A549 (cell line): Measurements from ENCODE around the gene TEP1. TPM values are rescaled to one million over a fixed set of nuclear protein-coding genes. Genes with fewer than 3 reads are reported as not detected.

Experiments used
- ATAC-seq, 2 experiments: fragments of 200-7000 bp in 1 of 2; fragments of >200 bp in 1 of 2; cut with Nextera tagmentation in 1 of 2; cut with Tn5 transposase in 1 of 2; 3 replicates each; pipeline versions ENCODE4 v1.8.0 to v1.9.1; 2018 to 2020; ENCODE audit warnings: mild to moderate bottlenecking in 1 of 2, moderate library complexity in 1 of 2
- CTCF ChIA-PET: fragments of 300-600 bp; sonication (Branson Sonifier 250); formaldehyde crosslinking; extraction: SDS; loops from one replicate; lab custom pipeline; 2021; ENCODE audit warnings: antibody characterized with exemption, inconsistent platforms; lab: Yijun Ruan, JAX
- POLR2A ChIA-PET: fragments of 350-600 bp; formaldehyde crosslinking; extraction: SDS; loops from one replicate; lab custom pipeline; 2021; ENCODE audit warnings: antibody characterized with exemption, inconsistent platforms; lab: Yijun Ruan, JAX
- DNase-seq, 2 experiments: peaks; one replicate each; pipeline versions ENCODE4 v3.0.0 to v3.0.0-alpha.2; 2011 to 2016; ENCODE audit warnings: low read depth in 1 of 2, low spot score in 1 of 2
- FAIRE-seq: peaks from 2 replicates; lab custom pipeline; 2011; peaks lifted over from hg19 to GRCh38; lab: Jason Lieb, UNC
- H3K27ac ChIP-seq, 2 experiments: fragments of >200 bp; sonication (Bioruptor Twin); formaldehyde crosslinking; 3 replicates each; pipeline ENCODE4 v1.5.1; 2016 to 2017
- H3K4me1 ChIP-seq: fragments of >200 bp; sonication (Bioruptor Twin); formaldehyde crosslinking; 3 replicates; pipeline ENCODE4 v1.6.1; 2016
- H3K4me2 ChIP-seq: fragments of >200 bp; sonication (Bioruptor Twin); formaldehyde crosslinking; 3 replicates; pipeline ENCODE4 v1.6.1; 2016
- H3K4me3 ChIP-seq: fragments of >200 bp; sonication (Bioruptor Twin); formaldehyde crosslinking; 3 replicates; pipeline ENCODE4 v1.5.1; 2016
- H3K9me3 ChIP-seq: fragments of >200 bp; sonication (Bioruptor Twin); formaldehyde crosslinking; 3 replicates; pipeline ENCODE4 v1.6.1; 2016
- CBX2 ChIP-seq: fragments of 200-600 bp; sonication (generic); IDR thresholded peaks from 2 replicates; pipeline ENCODE4 v1.6.1; 2016; ENCODE audit warnings: low read depth, mild to moderate bottlenecking, borderline replicate concordance
- CBX8 ChIP-seq: fragments of 200-600 bp; sonication (generic); IDR thresholded peaks from 2 replicates; pipeline ENCODE4 v1.6.1; 2016
- CEBPB ChIP-seq, 2 experiments: fragments of >200 bp in 1 of 2; sonication (Bioruptor Twin) in 1 of 2; formaldehyde crosslinking in 1 of 2; IDR thresholded peaks; 2 replicates each; pipeline ENCODE4 v1.6.1; 2012 to 2016
- CHD2 ChIP-seq: fragments of 150-350 bp; IDR thresholded peaks from 2 replicates; pipeline ENCODE4 v1.6.1; 2014; ENCODE audit warnings: low read length; ENCODE audit not compliant: partially characterized antibody
- CHD4 ChIP-seq: fragments of 200-600 bp; sonication (generic); IDR thresholded peaks from 2 replicates; pipeline ENCODE4 v1.6.1; 2016; ENCODE audit warnings: antibody characterized with exemption, mild to moderate bottlenecking, borderline replicate concordance
- CTCF ChIP-seq: fragments of >200 bp; sonication (Bioruptor Twin); formaldehyde crosslinking; IDR thresholded peaks from 3 replicates; pipeline ENCODE4 v1.5.1; 2016
- EHMT2 ChIP-seq: fragments of 200-600 bp; sonication (generic); IDR thresholded peaks from 2 replicates; pipeline ENCODE4 v1.6.1; 2016; ENCODE audit warnings: antibody characterized with exemption, low read depth, mild to moderate bottlenecking, moderate library complexity
- FOSB ChIP-seq: fragments of 250-450 bp; sonication (Bioruptor Pico); IDR thresholded peaks from 2 replicates; pipeline ENCODE4 v1.5.0; 2020; ENCODE audit warnings: mild to moderate bottlenecking, moderate library complexity
- FOSL2 ChIP-seq, 2 experiments: fragments of 450-650 bp in 1 of 2; fragments of >200 bp in 1 of 2; sonication (Bioruptor Twin) in 1 of 2; formaldehyde crosslinking; IDR thresholded peaks; 2 replicates each; pipeline versions ENCODE4 v1.5.0 to v1.6.1; 2016 to 2020; ENCODE audit warnings: mild to moderate bottlenecking in 1 of 2, moderate library complexity in 1 of 2
- HDAC2 ChIP-seq: fragments of 200-600 bp; sonication (generic); IDR thresholded peaks from 2 replicates; pipeline ENCODE4 v1.6.1; 2016
- HEYL ChIP-seq: fragments of 250-450 bp; sonication (Bioruptor Pico); IDR thresholded peaks from 2 replicates; pipeline ENCODE4 v1.8.0; 2021; ENCODE audit warnings: mild to moderate bottlenecking, moderate library complexity
- HOXA7 ChIP-seq: fragments of 250-450 bp; sonication (Bioruptor Pico); IDR thresholded peaks from 2 replicates; pipeline ENCODE4 v1.5.0; 2020; ENCODE audit warnings: mild to moderate bottlenecking, moderate library complexity
- HOXB13 ChIP-seq: fragments of 250-450 bp; sonication (Bioruptor Pico); IDR thresholded peaks from 2 replicates; pipeline ENCODE4 v1.5.0; 2020; ENCODE audit warnings: low read depth, mild to moderate bottlenecking, moderate library complexity
- KDM1A ChIP-seq: fragments of 200-600 bp; sonication (generic); IDR thresholded peaks from 2 replicates; pipeline ENCODE4 v1.6.1; 2016; ENCODE audit warnings: low read depth, mild to moderate bottlenecking
- KDM5A ChIP-seq: fragments of 200-600 bp; sonication (generic); IDR thresholded peaks from 2 replicates; pipeline ENCODE4 v1.6.1; 2016; ENCODE audit warnings: antibody characterized with exemption, mild to moderate bottlenecking
- MAZ ChIP-seq: fragments of 150-350 bp; IDR thresholded peaks from 2 replicates; pipeline ENCODE4 v1.6.1; 2014; ENCODE audit warnings: antibody characterized with exemption, low read depth, low read length, borderline replicate concordance
- NFE2L2 ChIP-seq: fragments of 150-350 bp; conservative IDR thresholded peaks from 2 replicates; pipeline ENCODE4 v1.6.1; 2014; ENCODE audit warnings: low read length
- RAD21 ChIP-seq, 2 experiments: fragments of >200 bp in 1 of 2; sonication (Bioruptor Twin) in 1 of 2; formaldehyde crosslinking in 1 of 2; IDR thresholded peaks in 1 of 2; conservative IDR thresholded peaks in 1 of 2; 2 replicates in 1 of 2; 3 replicates in 1 of 2; pipeline ENCODE4 v1.6.1; 2012 to 2018; ENCODE audit warnings: inconsistent platforms in 1 of 2
- SREBF2 ChIP-seq: fragments of 450-650 bp; IDR thresholded peaks from 2 replicates; pipeline ENCODE4 v1.6.1; 2014; ENCODE audit warnings: mild to moderate bottlenecking, moderate library complexity
- TP53 ChIP-seq: fragments of 250-450 bp; sonication (Bioruptor Pico); IDR thresholded peaks from 2 replicates; pipeline ENCODE4 v1.5.0; 2021; ENCODE audit warnings: mild to moderate bottlenecking, moderate library complexity
- USF2 ChIP-seq: fragments of 450-650 bp; IDR thresholded peaks from 2 replicates; pipeline ENCODE4 v1.6.1; 2014; ENCODE audit warnings: antibody characterized with exemption
- ZNF302 ChIP-seq: fragments of 250-450 bp; sonication (Bioruptor Pico); IDR thresholded peaks from 2 replicates; pipeline ENCODE4 v1.9.0; 2021; ENCODE audit warnings: inconsistent platforms, mild to moderate bottlenecking, moderate library complexity
- WGBS: methylation state at CpG from one replicate; pipeline ENCODE4 v1.1.6; 2017; ENCODE audit errors: missing lambda C conversion rate; 5-methylcytosine and 5-hydroxymethylcytosine counted together
- polyA plus RNA-seq, 4 experiments: library from polyadenylated mRNA; depleted of rRNA in 3 of 4; stranded (reverse); fragments of >200 nt; fragmentation: RNase III in 1 of 4; extraction: RNeasy Plus Mini Kit Qiagen cat#74134 plus additional on column Dnase treatment in 1 of 4; gene quantifications; 2 replicates in 3 of 4; 3 replicates in 1 of 4; pipeline ENCODE4 v1.2.3, GENCODE V29; 2011 to 2017

The TEP1 gene
- polyA plus RNA-seq, 2 of the 4 experiments (the other 2 are of a cell fraction) = 6.8 to 17.5 TPM

GRCh38 chr14:20416223-20416622 is 2.9 kb upstream of the TEP1 start:
- CTCF ChIA-PET = interaction anchor here (0.7 to 3.1 kb wide), 22 partner anchors 8 to 275 kb away, joined by 3 to 31 read pairs (median 6); partner anchors contain the start of genes KLHL33, PIP4P1 and PNP
- POLR2A ChIA-PET = interaction anchor here (1.2 to 1.3 kb wide), 2 partner anchors 38 to 54 kb away, joined by 6 to 8 read pairs; partner anchors contain the start of genes APEX1 and OSGEP
- FAIRE-seq = no peak

GRCh38 chr14:20415782-20416206 is 2.5 kb upstream of the TEP1 start:
- FAIRE-seq = no peak

More at GRCh38 chr14:20416223-20416622, 2.9 kb upstream of the TEP1 start:
- DNase-seq = no peak
- Histone ChIP-seq H3K4me2 (no peak overlapping the region), H3K9me3 (no peaks in the 10 kb centered on the region), H3K4me3 (no peak overlapping the region), H3K4me1 (peaks cover 23% of the 10 kb centered on the region), H3K27ac (no peak overlapping the region)
- no peak for ATAC-seq
- no peak for TF ChIP-seq CHD2
- 67% methylated on average over 2 of the region's 2 CpGs for WGBS

GRCh38 chr14:20413744-20414082 is 412 bp upstream of the TEP1 start:
- WGBS = 26% methylated on average over 9 of the region's 9 CpGs

More at GRCh38 chr14:20415782-20416206, 2.5 kb upstream of the TEP1 start:
- peak; percentile 38 to 45; a peak in 4 of 5 replicates for TF ChIP-seq RAD21 (conservative IDR thresholded peaks at IDR 0.05 in 1 of 2, IDR thresholded peaks at IDR 0.05 in 1 of 2)
- TF ChIP-seq CBX2 = no peak
- TF ChIP-seq CTCF = peak; percentile 54
- peak; percentile 44 to 67 for DNase-seq
- 52% methylated on average over 3 of the region's 3 CpGs for WGBS
- ATAC-seq = peak; percentile 20 to 34; a peak in 3 of 6 replicates
- Histone ChIP-seq H3K4me2 (no peak overlapping the region), H3K27ac (no peak overlapping the region), H3K9me3 (no peaks in the 10 kb centered on the region), H3K4me1 (peaks cover 23% of the 10 kb centered on the region), H3K4me3 (no peak overlapping the region)
- ChIA-PET CTCF (interaction anchor here (0.7 to 3.1 kb wide), 24 partner anchors 9 to 275 kb away, joined by 3 to 31 read pairs (median 4); partner anchors contain the start of genes KLHL33, PIP4P1 and PNP), POLR2A (interaction anchor here (0.6 to 1.3 kb wide), 3 partner anchors 39 to 704 kb away, joined by 3 to 8 read pairs (median 6); partner anchors contain the start of genes APEX1 and OSGEP)

GRCh38 chr14:20412411-20412810 is 890 bp downstream of the TEP1 start:
- ATAC-seq (peak in 1 of 2 experiments; percentile 3; a peak in 3 of 6 replicates), FAIRE-seq (no peak), DNase-seq (no peak)
- TF ChIP-seq MAZ = no peak
- H3K27ac ChIP-seq = peak overlapping the region; percentile 95 to 96
- POLR2A ChIA-PET = interaction anchor here (0.6 to 3.0 kb wide), 12 partner anchors 8 to 270 kb away, joined by 3 to 20 read pairs (median 5); partner anchors contain the start of genes APEX1, OSGEP, PARP2 and PIP4P1
- peak overlapping the region; percentile 77 for H3K4me2 ChIP-seq
- peaks cover 10% of the 10 kb centered on the region; the same call in 2 of the 3 replicates for H3K4me1 ChIP-seq
- 15% methylated on average over 7 of the region's 7 CpGs for WGBS
- no peaks in the 10 kb centered on the region for H3K9me3 ChIP-seq
- CTCF ChIA-PET = interaction anchor here (1.2 to 1.5 kb wide), 2 partner anchors 9 to 43 kb away, joined by 3 to 5 read pairs; partner anchors contain the start of gene APEX1
- peak overlapping the region; percentile 61 for H3K4me3 ChIP-seq

More at GRCh38 chr14:20413744-20414082, 412 bp upstream of the TEP1 start:
- ChIA-PET POLR2A (interaction anchor here (0.6 to 3.0 kb wide), 9 partner anchors 9 to 268 kb away, joined by 3 to 20 read pairs (median 5); partner anchors contain the start of genes APEX1, OSGEP, PARP2 and PIP4P1), CTCF (interaction anchor here (0.6 to 3.1 kb wide), 10 partner anchors 9 to 299 kb away, joined by 3 to 31 read pairs (median 4); partner anchors contain the start of gene APEX1)
- H3K4me2 ChIP-seq = peak overlapping the region; percentile 77
- no peak for DNase-seq
- ATAC-seq = peak; percentile 9 to 16; a peak in 2 of 6 replicates
- H3K4me3 ChIP-seq = peak overlapping the region; percentile 61
- TF ChIP-seq FOSL2 (IDR thresholded peaks at IDR 0.05) (no peak), FOSL2 (CRISPR knock-in tag; IDR thresholded peaks at IDR 0.05) (no peak), ZNF302 (CRISPR knock-in tag) (no peak), KDM5A (no peak), CHD4 (no peak), SREBF2 (no peak), HOXA7 (CRISPR knock-in tag) (no peak), USF2 (no peak), NFE2L2 (no peak), CHD2 (no peak), CBX8 (no peak), FOSB (CRISPR knock-in tag) (no peak), KDM1A (no peak), CEBPB (IDR thresholded peaks at IDR 0.05) (no peak), EHMT2 (no peak), TP53 (CRISPR knock-in tag) (no peak), HDAC2 (no peak), HOXB13 (CRISPR knock-in tag) (no peak), HEYL (CRISPR knock-in tag) (no peak)
- TF ChIP-seq, all 56 proteins: peak for 0
- Histone ChIP-seq H3K9me3 (no peaks in the 10 kb centered on the region), H3K27ac (peak overlapping the region; percentile 95 to 96), H3K4me1 (peaks cover 21% of the 10 kb centered on the region)
- no peak for FAIRE-seq
